CD4-positive, CD25-positive, alpha-beta regulatory T cell (primary cell): ENCODE results near the gene TNK2. TPM values are rescaled to one million over a fixed set of nuclear protein-coding genes. Genes with fewer than 3 reads are reported as not detected.
"Not testable (repeated sequence)": the region's sequence is repeated elsewhere in the genome, so short reads cannot be mapped to it uniquely, and the experiment has no call there.

Source experiments
- ATAC-seq, 2 donors: fragments of 150-1000 bp; cut with Tn5 transposase; one replicate each; pipeline ENCODE4 v1.10.0; 2021; ENCODE audit warnings: low read depth in 2 of 2, moderate number of reproducible peaks in 2 of 2, moderate library complexity in 1 of 2
- DNase-seq, 3 donors: peaks; one replicate each; pipeline versions ENCODE4 v3.0.0 to v3.0.0-alpha.2; 2012 to 2022; ENCODE audit warnings: mixed read lengths in 1 of 3
- H3K27ac ChIP-seq: one replicate; pipeline ENCODE4 v1.7.0; 2013; ENCODE audit warnings: mild to moderate bottlenecking, low read length; ENCODE audit not compliant: insufficient read depth, poor library complexity, severe bottlenecking
- H3K27me3 ChIP-seq: one replicate; pipeline ENCODE4 v1.7.0; 2013; ENCODE audit warnings: low read length; ENCODE audit not compliant: control insufficient read depth, insufficient read depth
- H3K36me3 ChIP-seq: one replicate; pipeline ENCODE4 v1.7.0; 2013; ENCODE audit warnings: mild to moderate bottlenecking, low read length, moderate library complexity; ENCODE audit not compliant: control insufficient read depth, insufficient read depth
- H3K4me1 ChIP-seq: 2 replicates; pipeline ENCODE4 v1.7.0; 2013; ENCODE audit warnings: mild to moderate bottlenecking, low read length; ENCODE audit not compliant: insufficient read depth, control insufficient read depth, poor library complexity, severe bottlenecking
- H3K4me3 ChIP-seq: one replicate; pipeline ENCODE4 v1.7.0; 2013; ENCODE audit warnings: low read depth, mild to moderate bottlenecking, low read length, moderate library complexity
- H3K9me3 ChIP-seq, 2 experiments: 1 replicate in 1 of 2; 2 replicates in 1 of 2; pipeline ENCODE4 v1.7.0; 2013; ENCODE audit warnings: low read length in 2 of 2, mild to moderate bottlenecking in 1 of 2, moderate library complexity in 1 of 2; ENCODE audit not compliant: control insufficient read depth in 2 of 2
- H3K27ac Mint-ChIP-seq, 3 donors: one replicate each; pipeline ENCODE4 v1.8.0; 2020 to 2022; ENCODE audit warnings: mild to moderate bottlenecking in 3 of 3, mixed read lengths in 3 of 3, moderate library complexity in 2 of 3
- H3K27me3 Mint-ChIP-seq: one replicate; pipeline ENCODE4 v1.8.0; 2022; ENCODE audit warnings: mild to moderate bottlenecking, mixed read lengths
- H3K36me3 Mint-ChIP-seq: one replicate; pipeline ENCODE4 v1.8.0; 2020; ENCODE audit warnings: mixed read lengths
- H3K4me1 Mint-ChIP-seq, 4 donors: one replicate each; pipeline ENCODE4 v1.8.0; 2020 to 2022; ENCODE audit warnings: mixed read lengths in 4 of 4, mild to moderate bottlenecking in 1 of 4
- H3K4me3 Mint-ChIP-seq, 4 donors: one replicate each; pipeline ENCODE4 v1.8.0; 2020 to 2022; ENCODE audit warnings: mild to moderate bottlenecking in 4 of 4, mixed read lengths in 4 of 4, moderate library complexity in 3 of 4
- H3K9me3 Mint-ChIP-seq, 7 donors: one replicate each; pipeline ENCODE4 v1.8.0; 2020 to 2022; ENCODE audit warnings: mixed read lengths in 7 of 7, mild to moderate bottlenecking in 3 of 7, moderate library complexity in 2 of 7
- polyA plus RNA-seq, 4 donors: library from polyadenylated mRNA; unstranded; fragments of 300-500 nt; fragmentation: Illumina TruSeq; gene quantifications; one replicate each; pipeline ENCODE4 v1.2.3, GENCODE V29; 2021
- total RNA-seq: library from RNA; stranded (reverse); gene quantifications from one replicate; pipeline ENCODE4 v1.2.3, GENCODE V29; 2022

Gene TNK2
- total and polyA plus RNA-seq, 5 donors from 2014 or later: 0.93 to 139 (median 2.1) TPM

DNA sequence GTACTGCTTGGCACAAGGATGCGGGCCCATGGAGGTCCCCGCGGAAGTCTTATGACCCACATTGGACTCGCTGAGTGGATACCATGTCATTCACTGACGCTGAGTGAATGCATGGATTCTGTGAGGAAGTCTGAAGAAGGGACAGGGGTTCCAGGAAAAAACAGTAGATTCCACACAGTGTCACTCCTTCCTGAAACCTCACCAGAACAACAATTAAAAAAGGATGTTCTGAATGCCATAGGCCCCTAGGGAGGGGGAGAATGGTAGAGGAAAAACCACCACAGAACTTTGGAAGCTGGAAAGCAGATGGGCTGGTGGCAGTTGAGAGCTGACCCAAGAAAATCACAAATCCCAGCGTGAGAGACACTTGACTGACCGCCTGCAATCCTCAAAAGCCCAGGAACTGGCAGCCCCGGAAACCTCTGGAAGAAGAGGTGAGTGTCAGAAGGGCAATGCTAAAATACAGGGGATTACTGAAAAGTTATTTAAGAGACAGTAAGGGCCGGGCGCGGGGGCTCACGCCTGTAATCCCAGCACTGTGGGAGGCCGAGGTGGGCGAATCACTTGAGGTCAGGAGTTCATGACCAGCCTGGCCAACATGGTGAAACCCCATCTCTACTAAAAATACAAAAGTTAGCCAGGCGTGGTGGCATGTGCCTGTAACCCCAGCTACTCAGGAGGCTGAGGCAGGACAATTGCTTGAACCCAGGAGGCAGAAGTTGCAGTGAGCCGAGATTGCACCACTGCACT, 6.3 kb downstream of the TNK2 start:
- H3K4me1 ChIP-seq: peaks cover 60% of the 10 kb centered on the region
- peaks cover 26 to 87% (median 59%) of the 10 kb centered on the region in 4 donors for H3K4me1 Mint-ChIP-seq
- not testable (repeated sequence) for DNase-seq, H3K27ac ChIP-seq, H3K4me3 ChIP-seq, ATAC-seq, H3K36me3 ChIP-seq, H3K27me3 Mint-ChIP-seq, H3K9me3 Mint-ChIP-seq, H3K27me3 ChIP-seq, H3K9me3 ChIP-seq, H3K36me3 Mint-ChIP-seq
- peak overlapping the region in 2 of 4 donors; percentile 7 to 40 for H3K4me3 Mint-ChIP-seq
- H3K27ac Mint-ChIP-seq: peak overlapping the region in 1 of 3 donors; percentile 52

DNA sequence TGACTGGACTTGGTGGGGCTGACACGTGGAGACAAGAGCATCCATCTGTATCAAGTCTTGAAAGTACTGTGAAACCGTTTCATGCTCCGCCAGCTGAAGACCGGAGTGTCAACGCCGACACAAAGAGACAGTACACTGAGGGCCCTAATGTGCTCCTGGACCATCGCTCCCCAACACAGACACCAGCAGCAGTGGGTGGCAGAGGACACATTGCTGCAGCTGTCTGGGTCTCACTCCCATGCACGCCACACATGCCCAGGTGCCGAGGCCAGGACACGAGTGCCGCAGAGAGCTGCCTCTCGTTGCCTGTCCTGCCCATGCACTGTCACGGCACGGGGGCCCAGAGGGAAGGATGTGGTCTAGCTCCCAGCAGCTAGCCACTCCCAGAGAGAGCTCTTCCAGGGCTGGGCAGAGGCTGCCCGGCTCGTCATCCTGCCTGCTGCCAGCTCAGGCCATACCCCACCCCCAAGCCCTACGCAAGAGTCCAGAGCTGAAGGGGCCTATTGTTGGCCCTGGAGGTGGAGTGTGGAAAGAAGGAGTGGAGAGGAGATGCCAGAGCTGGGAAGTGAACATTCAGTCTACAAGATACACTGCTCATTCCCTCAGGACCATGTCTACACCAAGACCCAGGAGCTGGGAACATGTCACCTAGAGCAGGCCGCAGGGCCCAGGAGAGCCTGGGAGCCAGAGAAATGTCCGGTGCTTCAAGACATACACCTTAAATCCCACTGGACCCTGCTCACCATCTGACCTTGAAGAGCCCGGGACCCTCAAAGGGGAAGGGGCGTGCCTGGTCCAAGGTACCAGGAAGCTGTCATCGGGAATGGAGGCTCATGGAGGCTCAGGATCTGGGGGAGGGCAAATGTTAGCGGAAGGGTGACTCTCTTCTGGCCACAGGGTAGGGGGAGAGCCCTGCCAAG, 7.7 kb downstream of the TNK2 start:
- peak overlapping the region; percentile 45 to 83 (median 54) for H3K27ac Mint-ChIP-seq

DNA sequence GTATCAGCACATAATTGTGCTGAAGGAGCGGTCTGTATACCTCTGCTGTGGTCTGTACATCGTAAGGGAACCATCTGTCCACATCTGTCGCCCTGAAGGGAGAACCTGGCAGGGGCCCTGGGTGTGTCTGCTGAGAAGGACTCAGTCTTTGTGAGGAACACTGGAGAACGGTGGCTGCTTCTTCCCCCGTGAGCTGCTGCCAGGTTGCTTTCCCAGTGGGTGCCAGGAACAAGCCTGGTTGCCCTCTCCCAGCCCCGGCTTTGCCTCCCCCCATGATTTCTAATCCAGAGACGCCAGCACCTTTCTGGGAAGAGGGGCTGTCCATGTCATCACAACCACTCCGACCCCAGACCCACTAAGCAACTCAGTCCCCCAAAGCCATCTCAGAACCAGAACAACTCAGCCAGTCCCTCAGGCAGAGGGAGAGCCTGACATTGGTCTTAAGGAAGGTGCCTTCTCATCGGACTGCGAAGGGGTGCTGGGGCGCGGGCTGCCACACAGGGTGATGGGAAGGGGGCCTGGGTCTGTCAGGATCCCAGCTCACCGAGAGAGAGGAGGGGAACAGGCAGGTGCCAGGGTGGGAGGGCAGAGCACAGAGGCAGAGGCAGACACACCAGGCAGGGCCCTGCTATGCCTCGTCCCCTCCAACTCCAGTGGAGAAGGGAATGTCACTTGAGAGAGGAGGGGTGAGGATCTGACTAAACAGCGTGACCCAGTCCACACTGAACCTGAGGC, 8.5 kb downstream of the TNK2 start:
- no peak overlapping the region for H3K4me3 ChIP-seq
- ATAC-seq (no peak), DNase-seq (no peak)
- H3K9me3 Mint-ChIP-seq: no peaks in the 10 kb centered on the region
- peaks cover 4% of the 10 kb centered on the region for H3K36me3 Mint-ChIP-seq
- no peaks in the 10 kb centered on the region for H3K27me3 Mint-ChIP-seq
- peak overlapping the region in 3 of 4 donors; percentile 26 to 96 (median 54) for H3K4me3 Mint-ChIP-seq
- H3K27me3 ChIP-seq: no peaks in the 10 kb centered on the region
- H3K9me3 ChIP-seq: no peaks in the 10 kb centered on the region
- H3K4me1 ChIP-seq: peaks cover 61% of the 10 kb centered on the region
- peaks cover 8 to 77% (median 55%) of the 10 kb centered on the region in 4 donors for H3K4me1 Mint-ChIP-seq
- peak overlapping the region; percentile 54 to 83 (median 56) for H3K27ac Mint-ChIP-seq
- H3K36me3 ChIP-seq: no peaks in the 10 kb centered on the region
- H3K27ac ChIP-seq: no peak overlapping the region

More for the DNA sequence above, 7.7 kb downstream of the TNK2 start:
- Mint-ChIP-seq H3K4me3 (peak overlapping the region; percentile 26 to 96 (median 70)), H3K4me1 (peaks cover 13 to 84% (median 60%) of the 10 kb centered on the region in 4 donors), H3K9me3 (no peaks in the 10 kb centered on the region), H3K27me3 (no peaks in the 10 kb centered on the region), H3K36me3 (peaks cover 4% of the 10 kb centered on the region)
- Histone ChIP-seq H3K9me3 (no peaks in the 10 kb centered on the region), H3K4me3 (no peak overlapping the region), H3K27me3 (no peaks in the 10 kb centered on the region), H3K4me1 (peaks cover 60% of the 10 kb centered on the region), H3K36me3 (no peaks in the 10 kb centered on the region), H3K27ac (no peak overlapping the region)
- ATAC-seq: peak; percentile 31 to 42
- peak in 1 of 3 donors; percentile 82 for DNase-seq

DNA sequence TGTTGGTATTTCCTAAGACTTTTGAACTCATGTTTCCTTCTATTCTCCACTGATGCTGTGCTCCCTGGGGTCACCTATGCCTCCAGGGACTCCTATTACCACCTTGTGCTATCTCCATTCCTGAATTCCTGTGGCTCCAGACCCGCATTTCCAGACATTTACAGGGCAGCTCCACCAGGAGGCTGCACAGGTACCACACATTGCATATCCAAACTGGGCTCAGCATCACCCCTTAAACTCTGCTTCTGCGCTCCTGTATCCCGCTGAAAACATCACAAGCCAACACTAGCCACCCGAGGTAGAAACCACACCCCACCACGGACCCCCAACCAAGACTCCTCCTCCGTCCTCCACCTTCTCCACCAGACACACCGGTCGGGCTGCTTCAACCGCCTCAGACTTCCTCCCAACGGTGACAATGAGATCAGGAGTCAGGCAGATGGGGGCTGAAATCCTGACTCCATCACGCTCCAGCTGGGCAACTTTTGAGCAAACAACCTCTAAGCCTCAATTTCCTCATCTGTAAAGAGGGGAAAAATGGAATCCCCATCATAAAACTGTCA, 10.4 kb downstream of the TNK2 start:
- H3K4me1 ChIP-seq: peaks cover 60% of the 10 kb centered on the region
- Mint-ChIP-seq H3K27ac (peak overlapping the region; percentile 90 to 98 (median 94)), H3K36me3 (no peaks in the 10 kb centered on the region), H3K4me1 (peaks cover 5 to 69% (median 46%) of the 10 kb centered on the region in 4 donors), H3K4me3 (peak overlapping the region; percentile 70 to 96 (median 79)), H3K9me3 (no peaks in the 10 kb centered on the region), H3K27me3 (no peaks in the 10 kb centered on the region)
- H3K9me3 ChIP-seq: no peaks in the 10 kb centered on the region
- no peak overlapping the region for H3K4me3 ChIP-seq
- DNase-seq (no peak), ATAC-seq (no peak)
- H3K27ac ChIP-seq: peak overlapping the region; percentile 23
- H3K36me3 ChIP-seq: no peaks in the 10 kb centered on the region
- H3K27me3 ChIP-seq: no peaks in the 10 kb centered on the region

DNA sequence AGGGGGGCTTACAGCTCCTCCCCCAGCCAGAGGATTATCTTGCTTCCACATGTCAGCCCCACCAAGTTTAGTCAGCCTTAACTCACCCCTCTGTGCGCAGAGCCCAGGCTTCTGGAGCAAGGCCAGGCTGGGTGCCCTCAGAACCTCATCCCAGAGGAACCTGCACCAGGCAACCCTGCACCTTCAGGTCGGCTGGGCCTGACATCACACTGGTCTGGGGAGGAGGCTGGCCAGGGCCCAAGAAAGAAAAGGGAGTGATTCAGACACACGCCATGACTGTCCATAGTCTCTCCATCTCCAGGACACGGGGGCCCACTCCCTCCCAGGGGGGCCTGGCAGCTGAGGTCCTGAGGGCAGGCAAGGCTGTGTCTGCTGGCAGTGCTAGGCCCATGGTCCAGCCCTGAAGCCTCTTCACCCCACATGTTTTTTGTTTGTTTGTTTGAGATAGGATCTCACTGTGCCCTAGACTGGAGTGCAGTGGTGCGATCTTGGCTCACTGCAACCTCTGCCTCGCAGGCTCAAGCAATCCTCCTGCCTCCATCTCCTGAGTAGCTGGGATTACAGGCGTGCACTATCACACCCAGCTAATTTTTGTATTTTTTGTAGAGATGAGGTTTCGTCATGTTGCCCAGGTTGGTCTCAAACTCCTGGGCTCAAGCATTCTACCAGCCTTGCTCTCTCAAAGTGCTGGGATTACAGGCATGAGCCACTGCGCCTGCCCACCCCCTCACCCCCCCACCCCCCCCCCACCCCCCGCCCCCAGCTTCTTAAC, 11.1 kb downstream of the TNK2 start:
- ATAC-seq: no peak

DNA sequence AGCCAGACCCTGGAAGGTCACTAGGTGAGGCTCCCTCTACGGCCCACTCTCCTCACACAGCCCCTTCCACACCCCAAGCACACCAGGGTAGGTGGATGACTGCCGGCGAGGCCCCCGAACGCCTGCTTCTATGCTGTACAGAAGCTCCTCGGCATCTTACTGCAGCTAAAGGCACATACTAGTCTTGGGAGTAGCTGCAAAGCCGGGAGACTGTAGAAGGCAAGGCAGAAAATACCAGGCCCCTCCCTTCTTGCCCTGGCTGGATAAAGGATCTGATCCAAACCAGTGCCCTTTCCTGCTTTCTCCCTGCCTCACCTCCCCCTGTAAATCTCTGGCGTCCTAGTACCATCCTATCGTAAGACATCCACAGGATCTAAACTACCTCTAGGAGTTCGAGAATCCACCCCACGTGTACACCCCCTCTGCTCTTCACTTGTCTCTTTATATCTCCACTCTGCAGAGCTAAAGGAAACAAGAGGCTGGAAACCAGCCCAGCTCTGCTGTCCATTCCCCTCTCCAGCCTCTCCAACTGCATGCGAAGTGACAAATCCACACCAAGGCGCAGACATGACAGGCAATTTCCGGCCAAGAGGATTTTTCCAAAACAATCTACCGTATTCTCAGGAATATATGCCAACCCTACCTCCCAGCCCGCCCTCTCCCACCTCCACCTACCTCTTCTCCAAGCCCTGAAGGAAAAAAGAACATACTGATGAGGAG, 11.8 kb downstream of the TNK2 start:
- Histone ChIP-seq H3K9me3 (no peaks in the 10 kb centered on the region), H3K36me3 (no peaks in the 10 kb centered on the region), H3K27me3 (no peaks in the 10 kb centered on the region), H3K4me3 (peak overlapping the region; percentile 44), H3K27ac (peak overlapping the region; percentile 86), H3K4me1 (peaks cover 60% of the 10 kb centered on the region)
- Mint-ChIP-seq H3K27me3 (no peaks in the 10 kb centered on the region), H3K27ac (peak overlapping the region; percentile 90 to 97 (median 97)), H3K4me3 (peak overlapping the region; percentile 88 to 96 (median 92)), H3K9me3 (no peaks in the 10 kb centered on the region), H3K36me3 (no peaks in the 10 kb centered on the region), H3K4me1 (peaks cover 5 to 62% (median 42%) of the 10 kb centered on the region in 4 donors)
- ATAC-seq (no peak), DNase-seq (peak in 1 of 3 donors; percentile 34)

More for the DNA sequence above, 11.1 kb downstream of the TNK2 start:
- Histone ChIP-seq H3K36me3 (no peaks in the 10 kb centered on the region), H3K4me1 (peaks cover 60% of the 10 kb centered on the region), H3K27me3 (no peaks in the 10 kb centered on the region), H3K27ac (peak overlapping the region; percentile 86), H3K9me3 (no peaks in the 10 kb centered on the region), H3K4me3 (no peak overlapping the region)
- no peaks in the 10 kb centered on the region for H3K36me3 Mint-ChIP-seq
- H3K27ac Mint-ChIP-seq: peak overlapping the region; percentile 90 to 97 (median 97)
- H3K27me3 Mint-ChIP-seq: no peaks in the 10 kb centered on the region
- peak overlapping the region; percentile 88 to 96 (median 92) for H3K4me3 Mint-ChIP-seq
- H3K4me1 Mint-ChIP-seq: peaks cover 5 to 69% (median 44%) of the 10 kb centered on the region in 4 donors
- no peak for DNase-seq
- H3K9me3 Mint-ChIP-seq: no peaks in the 10 kb centered on the region
